ENCODE data around the gene GRIK4.
"Not testable (repeated sequence)": the region's sequence is repeated elsewhere in the genome, so short reads cannot be mapped to it uniquely, and the experiment has no call there.

Gene GRIK4

DNA sequence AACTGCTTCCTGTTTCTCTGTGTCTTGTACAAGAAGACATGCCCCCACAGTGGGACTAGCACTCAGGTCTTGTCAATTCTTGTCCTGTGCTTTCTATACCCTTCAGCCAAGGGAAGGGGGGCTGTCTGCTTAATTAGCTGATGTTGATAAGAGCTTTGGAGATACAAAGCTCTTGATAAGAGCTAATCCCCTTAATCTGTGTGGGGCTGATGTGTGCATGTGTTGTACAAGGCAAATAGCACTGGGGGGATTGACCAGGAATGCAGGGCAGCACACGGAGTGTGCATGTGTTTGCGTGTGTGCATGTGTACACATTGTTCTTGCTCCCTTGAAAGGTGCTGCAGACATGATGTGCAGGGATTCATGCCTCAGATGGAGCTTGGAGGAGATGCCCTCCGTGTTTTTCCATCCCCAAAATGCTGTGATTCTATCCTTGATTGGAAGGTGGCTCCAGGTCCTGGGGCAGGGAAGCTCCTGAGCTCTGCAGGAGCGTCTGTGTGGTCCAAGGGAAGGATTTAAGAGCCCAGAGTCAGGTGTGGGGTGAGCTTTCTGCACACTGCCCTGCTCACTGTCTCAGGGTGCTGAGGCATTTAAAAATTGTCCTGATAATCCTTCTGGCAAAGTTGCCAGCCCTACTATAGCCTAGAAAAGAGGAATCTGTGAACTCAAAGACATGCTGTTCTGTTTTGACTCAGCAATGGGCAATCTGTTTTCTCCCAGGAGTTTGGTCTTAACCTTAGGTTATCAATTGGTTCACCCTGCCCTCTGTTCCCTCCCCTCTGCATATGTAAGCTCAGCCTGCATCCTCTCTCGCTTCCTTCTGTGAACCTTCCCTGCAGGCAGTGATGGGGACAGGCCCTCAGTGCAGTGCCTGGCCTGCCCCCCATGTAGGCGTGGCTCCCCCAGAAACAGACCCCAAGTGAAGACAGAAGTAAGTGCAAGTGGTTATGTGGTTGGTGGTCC, 102.0 kb downstream of the GRIK4 start:
- no peak for DNase-seq

DNA sequence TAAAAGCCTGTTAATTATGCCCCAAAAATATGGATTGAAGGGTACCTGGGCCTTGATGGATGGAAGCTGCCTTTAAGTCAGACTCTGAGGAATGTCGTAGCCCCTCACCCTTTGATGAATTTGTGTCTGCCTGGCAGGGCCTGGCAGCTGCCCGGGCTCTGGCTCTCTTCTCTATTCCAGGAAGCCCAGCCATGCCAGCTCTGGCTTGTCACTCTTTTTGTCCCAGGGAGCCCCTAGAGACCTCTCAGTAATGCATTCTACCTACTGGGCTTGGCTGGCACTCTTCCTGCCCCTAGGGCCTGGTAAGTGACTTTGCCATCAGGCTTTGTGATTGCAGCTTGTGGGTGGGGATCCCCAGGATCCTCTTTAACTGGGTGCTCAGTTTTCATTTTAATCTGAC, 103.8 kb downstream of the GRIK4 start:
- no peak for DNase-seq

DNA sequence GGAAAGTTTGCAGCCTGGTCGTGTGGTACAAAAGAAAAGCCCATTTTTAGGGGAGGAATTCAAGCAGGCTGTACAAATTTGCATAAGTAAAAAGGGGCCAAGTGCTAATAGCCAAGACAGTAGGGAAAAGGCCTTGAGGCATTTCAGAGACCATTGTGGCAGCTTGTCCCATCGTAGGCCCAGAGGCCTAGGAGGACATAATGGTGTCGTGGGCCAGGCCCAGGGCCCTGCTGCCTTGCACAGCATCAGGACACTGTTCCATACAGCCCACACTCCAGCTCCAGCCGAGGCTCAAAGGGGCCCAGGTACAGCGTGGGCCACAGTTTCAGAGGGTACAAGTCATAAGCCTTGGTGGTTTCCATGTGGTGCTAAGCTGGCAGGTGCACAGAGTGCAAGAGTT, 106.9 kb downstream of the GRIK4 start:
- no peak for DNase-seq

DNA sequence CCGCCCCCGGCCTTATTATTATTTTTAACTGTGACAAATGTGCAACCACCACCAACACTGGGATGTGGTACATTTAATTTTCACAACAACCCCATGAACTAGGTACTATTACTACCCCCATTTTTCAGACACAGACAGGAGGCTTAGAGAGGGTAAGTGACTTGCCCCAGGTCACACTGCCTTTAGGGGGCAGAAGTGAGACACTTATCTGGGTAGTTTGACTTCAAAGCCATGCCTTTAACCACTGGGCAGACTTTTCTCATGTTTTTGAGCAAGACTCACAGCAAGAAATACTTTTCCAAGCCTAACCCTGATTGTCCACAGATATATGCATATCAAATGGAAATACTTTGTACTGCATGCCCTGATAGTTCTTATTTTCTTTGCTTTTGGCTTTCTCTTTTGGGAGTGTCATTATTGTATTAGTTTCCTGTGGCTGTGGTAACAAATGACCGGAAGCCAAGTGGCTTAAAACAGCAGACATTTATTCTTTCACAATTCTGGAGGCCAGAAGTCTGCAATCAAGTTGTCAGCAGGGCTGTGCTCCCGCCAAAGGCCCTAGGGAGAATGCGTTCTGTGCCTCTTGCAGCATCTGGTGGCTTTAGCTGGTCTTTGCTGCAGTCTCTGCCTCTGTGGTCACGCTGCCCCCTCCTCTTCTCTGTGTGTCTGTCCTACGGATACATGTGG, 110.8 kb downstream of the GRIK4 start:
- DNase-seq: no peak

- DNase-seq: not testable (repeated sequence)
Measured at GRCh38 chr11:120624992-120625391, 113.4 kb downstream of the GRIK4 start.

DNA sequence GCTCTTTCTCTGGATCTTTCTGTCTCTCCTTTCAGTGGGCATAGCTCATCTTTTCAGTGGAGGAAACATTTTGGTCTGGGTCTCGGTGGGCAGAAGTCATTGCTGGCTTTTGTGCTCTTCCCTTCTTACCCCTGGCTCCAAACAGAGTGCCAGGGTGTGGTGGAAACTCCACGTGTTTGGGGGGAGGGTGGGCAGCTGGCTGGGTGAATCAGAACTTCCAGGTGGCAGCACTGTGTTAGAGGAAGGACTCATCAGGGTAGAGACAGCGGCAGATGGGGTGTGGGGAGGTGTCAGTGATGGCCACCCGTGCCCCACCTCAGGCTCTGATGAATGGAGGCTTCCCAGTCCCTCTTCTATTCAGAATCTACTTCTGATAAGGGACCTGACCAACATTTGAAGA, 114.0 kb downstream of the GRIK4 start:
- no peak for DNase-seq

GRCh38 chr11:120626791-120627190, 115.2 kb downstream of the GRIK4 start:
- DNase-seq: no peak

DNA sequence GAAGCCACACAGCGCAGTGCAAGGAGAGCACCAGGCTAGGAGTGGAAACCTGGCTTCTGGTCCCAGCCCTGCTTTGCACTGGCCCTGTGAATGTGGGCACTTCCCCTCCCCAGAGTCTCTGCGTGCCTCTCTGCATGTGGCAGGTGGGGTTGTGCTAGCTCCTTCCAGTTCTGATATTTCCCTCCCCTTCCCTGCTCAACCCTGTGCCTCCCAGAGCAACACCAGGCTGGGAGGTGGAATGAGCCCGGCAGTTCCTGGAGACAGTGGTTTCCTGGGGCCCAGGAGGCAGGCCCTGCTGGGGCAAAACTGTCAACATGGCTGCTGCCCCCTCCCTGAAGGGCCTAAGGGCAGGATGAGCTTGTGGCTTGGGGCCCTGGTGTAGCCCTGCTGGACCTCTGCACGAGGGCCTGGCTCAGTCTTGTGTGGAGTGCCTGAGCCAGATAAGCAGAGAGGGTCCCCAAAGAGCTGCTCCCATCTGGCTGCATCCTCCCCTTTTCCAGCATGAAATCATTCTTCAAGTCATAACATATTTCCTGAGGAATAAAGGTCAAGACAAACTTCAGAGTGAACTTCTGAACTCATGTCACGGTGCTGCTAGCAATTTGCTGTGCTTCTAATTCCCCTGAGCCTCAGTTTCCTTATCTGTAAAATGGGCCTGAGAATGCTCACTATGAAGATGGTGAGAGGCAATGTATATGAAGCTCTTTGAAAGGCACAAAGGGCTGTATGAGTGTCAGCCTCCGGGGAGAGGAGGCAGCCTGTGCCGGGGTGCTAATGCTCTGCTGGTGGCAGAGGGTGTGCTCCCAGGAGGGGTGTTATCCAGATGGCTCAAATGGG, 116.0 kb downstream of the GRIK4 start:
- DNase-seq: no peak

DNA sequence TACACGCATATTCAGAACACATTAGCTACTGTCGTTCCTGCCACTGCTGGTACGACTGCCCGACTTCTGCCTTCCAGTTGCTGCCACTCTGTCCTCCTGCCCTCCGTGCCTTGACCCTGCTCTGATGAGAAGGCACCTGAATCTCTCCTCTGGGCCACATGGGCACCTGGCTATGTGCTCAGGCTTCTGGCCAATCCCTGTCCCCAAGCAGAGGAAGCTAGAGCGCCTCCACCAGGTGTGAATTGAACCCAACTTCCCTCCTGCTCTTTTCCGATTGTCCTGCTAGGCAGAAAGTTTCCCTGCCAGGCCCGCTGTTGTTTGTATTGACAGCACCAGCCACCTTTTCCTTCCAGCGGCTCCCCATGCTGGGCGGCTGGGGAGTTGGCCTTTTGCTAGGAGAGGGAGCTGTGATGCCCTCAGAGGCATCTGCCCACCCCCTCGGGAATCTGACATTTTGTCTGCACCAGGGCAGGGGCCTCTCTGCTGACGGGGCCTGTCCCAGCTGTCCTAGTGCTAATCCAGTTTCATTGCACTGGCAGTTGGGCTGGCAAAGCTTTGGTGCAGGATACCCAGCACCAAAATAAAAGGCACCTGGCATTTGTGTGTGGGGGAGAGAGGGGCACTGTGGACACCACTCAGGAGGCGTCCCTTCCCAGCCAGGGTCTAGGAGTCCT, 118.0 kb downstream of the GRIK4 start:
- no peak for DNase-seq

DNA sequence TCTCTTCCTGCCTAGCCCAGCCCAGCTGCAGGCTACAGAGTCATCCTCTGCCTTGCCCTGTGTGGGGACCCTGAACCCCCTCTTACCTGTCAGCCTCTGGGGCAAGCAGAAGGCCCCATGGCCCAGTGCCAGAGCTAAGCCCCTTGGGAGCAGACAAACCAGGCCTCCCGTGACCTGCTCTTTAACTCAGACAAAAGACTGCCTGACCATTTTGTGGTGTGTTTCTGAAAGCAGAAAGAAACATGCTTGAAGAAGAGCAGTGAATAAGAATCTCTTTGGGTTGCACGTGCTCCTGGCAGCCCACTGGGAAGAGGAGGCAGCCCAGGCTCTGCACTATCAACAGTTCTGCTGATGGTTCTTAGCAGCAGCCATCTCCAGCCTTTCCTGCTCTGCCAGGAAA, 118.6 kb downstream of the GRIK4 start:
- DNase-seq: no peak

- no peak for DNase-seq
Measured at GRCh38 chr11:120632579-120632978, 121.0 kb downstream of the GRIK4 start.

DNA sequence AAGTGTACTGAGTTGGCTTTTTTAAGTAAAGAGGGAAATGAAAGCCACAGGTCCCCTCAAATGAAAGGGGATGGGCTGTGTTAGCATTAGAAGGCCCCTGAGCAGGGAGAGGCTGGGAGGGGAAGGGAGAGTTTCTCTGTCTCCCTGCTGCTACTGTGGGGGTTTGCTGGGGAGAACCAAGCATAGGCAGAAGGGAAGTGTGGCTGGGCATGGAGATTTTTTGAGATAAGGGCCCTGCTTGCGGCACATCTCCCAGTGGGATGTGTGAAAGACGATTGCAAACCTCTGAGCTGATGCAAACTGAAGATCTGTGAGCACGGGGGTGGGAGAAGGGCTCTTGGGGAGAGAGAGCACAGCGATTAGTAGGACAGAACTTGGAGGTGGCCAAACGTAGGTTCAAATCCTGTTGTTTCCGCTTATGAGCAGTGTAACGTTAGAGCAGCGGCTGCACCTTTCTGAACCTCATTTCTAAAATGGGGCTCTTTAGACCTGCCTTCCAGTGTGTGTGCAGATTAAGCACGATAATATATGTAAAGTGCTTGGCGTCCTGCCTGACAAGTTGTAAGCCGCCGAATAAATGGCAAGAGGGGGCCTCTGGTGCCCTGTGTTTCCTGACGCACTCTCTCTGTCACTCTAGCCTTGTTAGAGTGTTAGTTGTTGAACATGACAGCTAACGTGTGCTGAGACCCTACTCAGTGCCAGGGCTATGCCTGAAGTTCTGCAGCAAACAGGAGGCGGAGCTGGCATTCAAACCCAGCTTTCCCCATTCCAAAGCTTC, 122.3 kb downstream of the GRIK4 start:
- no peak for DNase-seq

DNA sequence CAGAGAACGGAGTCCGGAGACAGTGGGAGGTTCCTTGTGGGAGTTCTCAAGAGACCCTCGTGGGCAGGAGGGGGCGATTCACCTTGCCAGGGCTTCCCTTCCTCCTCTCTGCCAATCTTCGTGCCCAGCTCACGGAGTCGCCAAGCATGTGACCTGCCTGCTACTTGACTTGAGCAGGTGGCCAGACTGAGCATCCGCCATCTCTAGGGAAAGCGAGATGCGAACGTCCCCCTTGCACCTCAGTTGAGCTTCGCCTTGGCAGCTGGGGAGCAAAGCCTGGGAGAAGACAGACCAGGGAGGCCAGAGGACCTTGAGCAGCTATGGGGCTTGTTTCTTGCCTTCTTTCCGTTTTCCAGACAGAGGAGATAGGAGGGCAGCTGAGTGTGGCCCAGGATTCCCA, 123.2 kb downstream of the GRIK4 start:
- no peak for DNase-seq

GRCh38 chr11:120635136-120635810, 123.7 kb downstream of the GRIK4 start:
- DNase-seq: no peak

GRCh38 chr11:120637131-120637530, 125.6 kb downstream of the GRIK4 start:
- no peak for DNase-seq

DNA sequence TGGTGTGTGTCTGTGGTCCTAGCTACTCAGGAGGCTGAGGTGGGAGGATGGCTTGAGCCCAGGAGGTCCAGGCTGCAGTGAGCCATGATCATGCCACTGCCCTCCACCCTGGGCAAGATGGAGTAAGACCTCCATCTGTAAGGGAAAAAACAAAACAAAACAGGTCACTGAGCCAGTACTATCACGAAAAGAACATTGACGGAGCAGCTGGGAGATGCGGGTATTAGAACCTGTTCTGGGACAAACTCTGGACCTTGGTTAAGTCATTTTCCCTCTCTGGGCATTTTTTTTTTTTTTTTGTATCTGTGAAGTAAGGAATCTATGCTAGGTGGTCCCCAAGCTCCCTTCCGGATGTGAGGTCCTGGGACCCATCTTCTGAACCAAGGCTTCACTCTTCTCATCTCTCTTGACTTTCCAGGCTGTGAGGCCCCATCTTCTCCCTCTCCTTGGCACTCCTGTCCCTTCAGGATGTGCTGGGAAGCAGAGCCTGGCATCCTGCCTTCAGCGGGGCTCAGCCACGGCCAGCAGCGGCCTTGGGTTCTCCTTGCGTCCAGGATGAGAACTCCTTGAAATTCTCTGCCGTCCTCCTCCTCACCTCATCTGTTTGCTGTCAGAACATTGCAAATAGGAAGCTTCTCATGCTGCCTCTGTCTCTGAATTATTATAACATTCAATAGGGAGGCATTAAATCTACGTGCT, 130.8 kb downstream of the GRIK4 start:
- DNase-seq: no peak

- DNase-seq: no peak
Measured at GRCh38 chr11:120643284-120643683, 131.7 kb downstream of the GRIK4 start.

DNA sequence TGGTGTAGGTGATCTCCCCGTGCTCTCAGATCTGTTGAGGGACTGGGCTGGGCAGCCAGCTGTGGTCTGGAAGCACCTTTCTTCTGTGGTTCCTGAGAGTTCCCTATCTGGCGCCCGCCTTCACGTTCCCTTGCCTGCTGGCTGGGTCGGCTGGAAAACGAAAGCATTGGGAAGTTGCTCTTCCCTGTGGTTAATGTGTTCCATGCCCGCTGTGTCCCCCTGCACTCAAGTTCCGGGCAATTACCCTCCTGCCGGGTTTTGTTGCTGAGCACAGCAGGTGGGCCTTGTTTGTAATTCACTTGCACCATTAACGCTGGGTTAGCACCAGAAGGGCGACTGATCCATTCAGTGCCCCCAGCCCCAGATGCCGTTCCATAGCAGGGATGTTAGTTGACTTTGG, 134.1 kb downstream of the GRIK4 start:
- DNase-seq: no peak

GRCh38 chr11:120646206-120646605, 134.7 kb downstream of the GRIK4 start:
- no peak for DNase-seq

DNA sequence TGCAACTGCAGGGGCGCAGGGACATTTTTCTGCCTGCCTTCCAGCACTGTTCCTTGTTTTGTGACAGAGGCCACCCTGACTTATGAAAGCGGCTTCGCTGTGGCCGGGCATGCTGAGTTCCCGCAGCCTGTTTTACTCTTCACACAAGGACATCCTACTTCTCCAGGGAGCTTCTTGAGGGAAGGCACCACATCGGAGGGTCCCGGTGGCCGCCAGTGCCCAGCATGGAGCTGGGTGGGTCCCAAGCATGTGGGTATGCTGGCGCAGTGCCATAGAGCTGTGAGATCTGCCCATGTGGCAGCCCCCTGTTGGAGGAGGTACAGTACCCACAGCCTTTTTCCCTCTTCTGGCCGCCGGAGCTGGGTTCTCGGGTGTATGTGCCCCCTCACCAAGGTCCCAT, 136.1 kb downstream of the GRIK4 start:
- no peak for DNase-seq

DNA sequence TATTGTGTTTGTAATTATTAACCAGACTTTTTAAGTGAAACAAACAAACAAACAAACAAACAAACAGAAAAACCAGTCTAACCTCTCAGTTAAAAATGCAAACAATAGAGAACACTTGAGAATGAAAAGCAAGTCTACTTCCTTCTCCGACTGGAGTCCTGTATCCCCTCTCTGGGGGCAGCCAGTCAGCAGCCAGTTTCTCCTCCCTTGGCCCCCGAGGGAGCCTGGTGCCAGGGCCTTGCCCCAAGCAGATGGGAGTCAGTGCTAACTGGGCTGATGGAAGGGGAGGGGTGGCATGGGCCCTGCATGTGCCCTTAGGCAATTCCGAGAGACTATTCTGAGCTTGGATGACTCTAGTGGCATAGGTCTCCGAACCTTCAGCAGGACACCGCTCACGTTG, 137.2 kb downstream of the GRIK4 start:
- no peak for DNase-seq
